ENCODE results near the gene ZNF341. TPM values are rescaled to one million over a fixed set of nuclear protein-coding genes. Genes with fewer than 3 reads are reported as not detected.

The ZNF341 gene
- total and polyA plus RNA-seq, 9 of the 15 experiments (the other 6 are each of a cell fraction or from before 2014, with no cell fraction given): 0.08 to 2.6 (median 1.0) TPM

- H3K9me1 ChIP-seq (ENCODE audit: control insufficient read depth, insufficient read depth, low read length): peaks cover 3% of the 10 kb centered on the region
- H3K27ac ChIP-seq (ENCODE audit: extremely low read depth, low read depth, low read length): peak overlapping the region; percentile 84
- no TSS peak for BruUV-seq (replicated peaks)
- 2% methylated on average over 12 of the region's 12 CpGs for WGBS (ENCODE audit: insufficient coverage, low coverage, missing lambda C conversion rate)
- no peak for FAIRE-seq
- ChIA-PET CTCF (ENCODE audit: low intra/inter-chr PET ratio) (no interaction called here), POLR2A (interaction anchor here (0.6 to 1.3 kb wide), 5 partner anchors 14 to 187 kb away, joined by 3 to 8 read pairs (median 3); no protein-coding TSS in a partner anchor)
- H3K79me2 ChIP-seq (ENCODE audit: control insufficient read depth, insufficient read depth, low read length): peaks cover 55% of the 10 kb centered on the region
- H3K9me3 ChIP-seq (replicated peaks; ENCODE audit: control insufficient read depth, insufficient read depth, low read depth, low read length): no peaks in the 10 kb centered on the region
- H3K36me3 ChIP-seq (ENCODE audit: control insufficient read depth, insufficient read depth, low read length): peaks cover 10% of the 10 kb centered on the region; the same call in 2 of the 3 replicates
- no peaks in the 10 kb centered on the region for H3K27me3 ChIP-seq (ENCODE audit: control insufficient read depth in 2 of 2, insufficient read depth in 2 of 2, low read length in 2 of 2)
- peak overlapping the region; percentile 99 for H3K4me2 ChIP-seq (ENCODE audit: insufficient read depth, low read length)
- intact Hi-C loops (cut with micrococcal nuclease): loop anchor here (5.0 kb wide), 2 partner anchors 79 to 124 kb away; partner anchors contain the start of genes E2F1 and ZNF341
- H3K4me3 ChIP-seq: peak overlapping the region; percentile 92
- peak overlapping the region; percentile 56 for H2AFZ ChIP-seq (ENCODE audit: low read depth, low read length)
- H3K9ac ChIP-seq (ENCODE audit: insufficient read depth in 1 of 2, low read depth in 2 of 2, low read length in 2 of 2): peak overlapping the region; percentile 94 to 95
- DNase-seq (ENCODE audit: extremely low read depth in 1 of 4, low spot score in 3 of 4): peak in 3 of 4 experiments; percentile 30 to 39 (median 32)
- in situ Hi-C loops (cut with MboI): no loop called here
- ATAC-seq: peak; percentile 30
- peaks cover 31% of the 10 kb centered on the region for H4K20me1 ChIP-seq (replicated peaks; ENCODE audit: control insufficient read depth, insufficient read depth, low read length)
- peaks cover 7 to 22% of the 10 kb centered on the region in 2 experiments for H3K4me1 ChIP-seq (replicated peaks in 1 of 2; ENCODE audit: control insufficient read depth in 2 of 2, insufficient read depth in 2 of 2, low read length in 2 of 2)
- TF ChIP-seq, protein P1, sequence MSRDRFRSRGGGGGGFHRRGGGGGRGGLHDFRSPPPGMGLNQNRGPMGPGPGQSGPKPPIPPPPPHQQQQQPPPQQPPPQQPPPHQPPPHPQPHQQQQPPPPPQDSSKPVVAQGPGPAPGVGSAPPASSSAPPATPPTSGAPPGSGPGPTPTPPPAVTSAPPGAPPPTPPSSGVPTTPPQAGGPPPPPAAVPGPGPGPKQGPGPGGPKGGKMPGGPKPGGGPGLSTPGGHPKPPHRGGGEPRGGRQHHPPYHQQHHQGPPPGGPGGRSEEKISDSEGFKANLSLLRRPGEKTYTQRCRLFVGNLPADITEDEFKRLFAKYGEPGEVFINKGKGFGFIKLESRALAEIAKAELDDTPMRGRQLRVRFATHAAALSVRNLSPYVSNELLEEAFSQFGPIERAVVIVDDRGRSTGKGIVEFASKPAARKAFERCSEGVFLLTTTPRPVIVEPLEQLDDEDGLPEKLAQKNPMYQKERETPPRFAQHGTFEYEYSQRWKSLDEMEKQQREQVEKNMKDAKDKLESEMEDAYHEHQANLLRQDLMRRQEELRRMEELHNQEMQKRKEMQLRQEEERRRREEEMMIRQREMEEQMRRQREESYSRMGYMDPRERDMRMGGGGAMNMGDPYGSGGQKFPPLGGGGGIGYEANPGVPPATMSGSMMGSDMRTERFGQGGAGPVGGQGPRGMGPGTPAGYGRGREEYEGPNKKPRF (IDR thresholded peaks at IDR 0.05; ENCODE audit: low read depth, low read length): no peak
- TF ChIP-seq FUS (optimal IDR thresholded peaks at IDR 0.05; ENCODE audit: low read depth, low read length) (no peak), ZNF407 (IDR thresholded peaks at IDR 0.05; ENCODE audit: low read depth) (no peak), SMAD1 (IDR thresholded peaks at IDR 0.05; ENCODE audit: low read depth, low read length, partially characterized antibody) (no peak), HMG20A (CRISPR knock-in tag; conservative IDR thresholded peaks at IDR 0.05) (no peak), PHF20 (IDR thresholded peaks at IDR 0.05; ENCODE audit: partially characterized antibody) (no peak), SREBF2 (CRISPR knock-in tag; IDR thresholded peaks at IDR 0.05) (no peak), ZNF586 (CRISPR knock-in tag; conservative IDR thresholded peaks at IDR 0.05) (no peak), SRSF1 (IDR thresholded peaks at IDR 0.05; ENCODE audit: low read depth, low read length) (no peak), TCF7L2 (IDR thresholded peaks at IDR 0.05; ENCODE audit: low read depth, low read length) (no peak), NFATC3 (IDR thresholded peaks at IDR 0.05) (no peak), ZNF41 (CRISPR knock-in tag; conservative IDR thresholded peaks at IDR 0.05) (no peak), RB1 (IDR thresholded peaks at IDR 0.05; ENCODE audit: low read depth) (no peak), GTF2E2 (tag; IDR thresholded peaks at IDR 0.05) (no peak)
These were observed 80.0 kb downstream of the ZNF341 start for GRCh38 chr20:33811776-33812151.

All from K562 (cell line).